ENCODE measurements around the gene RCE1.

RCE1 gene

DNA sequence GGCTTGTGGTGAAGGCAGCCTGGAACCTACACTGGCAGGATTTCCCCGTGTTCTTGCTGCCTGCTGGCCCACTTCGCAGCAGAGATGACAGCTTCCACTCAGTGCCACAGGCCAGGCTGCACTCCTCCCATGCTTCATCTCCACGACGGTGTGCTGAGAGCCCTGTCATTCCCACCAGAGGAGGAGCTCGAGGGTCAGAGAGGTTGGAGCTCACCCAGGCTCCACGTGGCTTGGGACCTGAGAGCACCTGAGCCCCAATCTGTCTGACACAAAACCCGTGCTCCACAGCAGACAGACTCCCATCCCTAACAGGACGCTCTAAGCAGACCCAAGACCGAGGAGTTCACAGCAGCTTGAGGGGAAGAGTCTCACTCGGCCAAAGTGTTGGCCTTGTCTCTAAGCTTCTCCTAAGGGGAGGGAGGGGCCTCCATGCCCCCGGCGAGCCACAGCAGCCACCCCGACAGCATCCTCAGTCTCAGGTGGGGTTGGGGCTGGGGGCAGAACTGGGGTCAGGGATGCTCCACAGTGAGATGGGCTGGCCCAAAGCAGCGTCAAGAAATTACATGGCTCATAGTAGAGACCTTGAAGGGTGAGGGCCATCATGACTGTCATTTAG lies 24.3 kb downstream of the RCE1 start:
- TF ChIP-seq FOXA1 (IDR thresholded peaks at IDR 0.05): no peak
- TF ChIP-seq, protein P1, sequence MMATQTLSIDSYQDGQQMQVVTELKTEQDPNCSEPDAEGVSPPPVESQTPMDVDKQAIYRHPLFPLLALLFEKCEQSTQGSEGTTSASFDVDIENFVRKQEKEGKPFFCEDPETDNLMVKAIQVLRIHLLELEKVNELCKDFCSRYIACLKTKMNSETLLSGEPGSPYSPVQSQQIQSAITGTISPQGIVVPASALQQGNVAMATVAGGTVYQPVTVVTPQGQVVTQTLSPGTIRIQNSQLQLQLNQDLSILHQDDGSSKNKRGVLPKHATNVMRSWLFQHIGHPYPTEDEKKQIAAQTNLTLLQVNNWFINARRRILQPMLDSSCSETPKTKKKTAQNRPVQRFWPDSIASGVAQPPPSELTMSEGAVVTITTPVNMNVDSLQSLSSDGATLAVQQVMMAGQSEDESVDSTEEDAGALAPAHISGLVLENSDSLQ (IDR thresholded peaks at IDR 0.05): no peak
- no peak for TF ChIP-seq LEF1 (IDR thresholded peaks at IDR 0.05; ENCODE audit: borderline replicate concordance)
- no peak for TF ChIP-seq TARDBP (IDR thresholded peaks at IDR 0.05)
- no peak for TF ChIP-seq SUZ12 (IDR thresholded peaks at IDR 0.05)
- TF ChIP-seq ELF4 (IDR thresholded peaks at IDR 0.05): no peak
- no peak for TF ChIP-seq HDGF (IDR thresholded peaks at IDR 0.05; ENCODE audit: borderline replicate concordance)
- TF ChIP-seq L3MBTL2 (conservative IDR thresholded peaks at IDR 0.05): no peak
- no peak for TF ChIP-seq BHLHE40 (IDR thresholded peaks at IDR 0.05; ENCODE audit: borderline replicate concordance)
- TF ChIP-seq NFRKB (IDR thresholded peaks at IDR 0.05): no peak
- TF ChIP-seq CTBP1 (IDR thresholded peaks at IDR 0.05; ENCODE audit: borderline replicate concordance): no peak
- no peak for TF ChIP-seq ARNT (IDR thresholded peaks at IDR 0.05)
- TF ChIP-seq SP1 (IDR thresholded peaks at IDR 0.05): no peak
- no peak for TF ChIP-seq FOXK2 (IDR thresholded peaks at IDR 0.05)
- no peak for TF ChIP-seq ZNF384 (IDR thresholded peaks at IDR 0.05)
- DNase-seq (ENCODE audit: extremely low spot score): no peak
- POLR2A ChIA-PET: interaction anchor here (0.7 to 1.0 kb wide), 2 partner anchors 10 to 25 kb away, joined by 3 read pairs; no protein-coding TSS in a partner anchor
- CTCF ChIA-PET: interaction anchor here (1.0 kb wide), 1 partner anchor 16 kb away, joined by 3 read pairs; no protein-coding TSS in a partner anchor

DNA sequence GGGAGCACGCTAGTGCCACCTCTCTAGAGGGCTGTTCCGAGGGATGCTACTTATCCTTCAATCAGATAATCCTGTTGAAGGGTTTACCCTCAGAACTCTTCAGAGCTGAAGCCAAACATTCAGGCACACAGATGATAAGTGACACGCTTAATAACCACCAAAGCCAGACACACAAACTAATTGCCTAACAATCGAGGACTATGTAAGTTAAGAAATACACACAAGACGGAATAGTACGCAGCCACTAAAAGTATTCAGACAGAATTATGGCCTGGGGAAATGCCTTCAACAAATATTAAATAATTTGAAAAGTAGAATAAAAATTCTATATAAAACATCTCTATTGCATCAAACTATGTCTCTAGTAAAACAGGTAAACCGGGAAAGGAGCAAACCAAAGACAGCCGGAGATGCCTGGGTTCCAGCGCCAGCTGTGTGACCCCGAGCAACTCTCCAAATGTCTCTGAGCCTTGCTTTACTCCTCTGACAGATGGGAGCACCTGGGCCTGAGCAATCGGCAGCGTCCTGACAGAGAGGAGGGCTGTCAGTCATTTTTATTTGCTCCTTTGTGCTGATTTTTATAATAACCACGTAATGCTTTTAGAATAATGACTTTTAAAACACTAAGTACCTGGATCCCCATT lies 25.0 kb downstream of the RCE1 start:
- CTCF ChIA-PET: interaction anchor here (1.0 kb wide), 1 partner anchor 16 kb away, joined by 3 read pairs; no protein-coding TSS in a partner anchor
- TF ChIP-seq, protein P1 (IDR thresholded peaks at IDR 0.05): peak; percentile 90
- TF ChIP-seq TARDBP (IDR thresholded peaks at IDR 0.05): no peak
- no peak for DNase-seq (ENCODE audit: extremely low spot score)
- POLR2A ChIA-PET: interaction anchor here (1.0 kb wide), 1 partner anchor 11 kb away, joined by 3 read pairs; no protein-coding TSS in a partner anchor

DNA sequence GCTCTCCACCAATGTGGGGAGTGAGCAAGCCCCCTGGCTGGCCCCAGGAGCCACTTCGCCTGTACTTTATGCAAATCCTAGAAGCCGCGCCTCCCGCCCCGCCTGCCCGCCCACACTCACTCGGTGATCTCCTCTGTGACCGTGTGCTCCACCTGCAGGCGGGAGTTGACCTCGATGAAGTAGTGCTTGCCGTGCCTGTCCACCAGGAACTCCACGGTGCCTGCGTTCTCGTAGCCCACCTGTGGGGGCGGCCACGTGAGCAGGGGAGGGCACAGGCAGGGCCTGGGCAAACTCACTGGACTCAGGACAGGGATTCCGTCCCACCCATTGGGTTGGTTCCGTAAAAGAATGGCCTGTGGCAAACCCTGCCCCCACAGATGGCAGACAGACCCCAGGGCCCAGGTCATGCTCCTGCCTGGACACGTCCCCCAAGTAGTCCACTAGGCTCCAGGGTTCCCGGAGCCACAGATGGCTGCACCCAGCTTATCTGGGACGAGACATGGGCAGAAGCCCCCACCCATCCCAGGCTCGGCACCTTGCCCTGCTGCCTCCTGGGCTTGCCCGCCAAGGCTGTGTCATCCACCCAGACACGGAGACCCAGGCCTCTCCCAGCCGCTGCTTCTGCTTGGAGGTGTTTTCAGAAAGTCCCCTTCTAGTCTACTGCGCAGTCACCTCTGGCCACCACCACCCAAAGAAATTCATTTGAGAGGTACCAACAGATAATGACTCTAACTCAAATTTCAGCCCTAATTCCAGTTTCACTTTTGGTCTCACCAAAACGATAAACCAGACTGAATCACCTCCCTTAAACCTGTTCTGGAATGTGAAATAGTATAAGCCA lies 25.7 kb downstream of the RCE1 start:
- DNase-seq (ENCODE audit: extremely low spot score): peak; percentile 84
- CTCF ChIA-PET: no interaction called here
- TF ChIP-seq NFRKB (IDR thresholded peaks at IDR 0.05): no peak
- no peak for TF ChIP-seq CTBP1 (IDR thresholded peaks at IDR 0.05; ENCODE audit: borderline replicate concordance)
- no peak for TF ChIP-seq SUZ12 (IDR thresholded peaks at IDR 0.05)
- no peak for TF ChIP-seq ZNF384 (IDR thresholded peaks at IDR 0.05)
- TF ChIP-seq L3MBTL2 (conservative IDR thresholded peaks at IDR 0.05): no peak
- TF ChIP-seq BHLHE40 (IDR thresholded peaks at IDR 0.05; ENCODE audit: borderline replicate concordance): no peak
- TF ChIP-seq FOXM1 (IDR thresholded peaks at IDR 0.05; ENCODE audit: borderline replicate concordance): no peak
- no peak for TF ChIP-seq HDGF (IDR thresholded peaks at IDR 0.05; ENCODE audit: borderline replicate concordance)
- TF ChIP-seq ARNT (IDR thresholded peaks at IDR 0.05): no peak
- no peak for TF ChIP-seq SP1 (IDR thresholded peaks at IDR 0.05)
- no peak for TF ChIP-seq LEF1 (IDR thresholded peaks at IDR 0.05; ENCODE audit: borderline replicate concordance)
- no peak for TF ChIP-seq TARDBP (IDR thresholded peaks at IDR 0.05)
- no peak for TF ChIP-seq FOXK2 (IDR thresholded peaks at IDR 0.05)
- TF ChIP-seq, protein P1 (IDR thresholded peaks at IDR 0.05): no peak
- POLR2A ChIA-PET: no interaction called here

DNA sequence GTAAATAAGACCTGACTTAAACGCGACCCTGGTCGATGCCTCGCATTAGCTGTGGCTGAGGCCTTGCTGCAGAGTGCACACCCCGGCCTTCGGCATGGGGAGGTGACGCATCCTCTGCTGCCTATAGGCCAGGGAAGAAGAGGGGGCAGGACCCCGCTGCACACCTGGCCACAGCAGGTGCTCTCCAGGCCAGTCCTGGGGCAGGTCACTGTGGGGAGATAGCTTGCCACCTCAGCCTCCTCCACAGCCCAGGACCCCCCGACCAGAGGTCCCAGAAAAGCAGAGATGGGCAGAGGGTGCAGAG lies 26.3 kb downstream of the RCE1 start:
- CTCF ChIA-PET: no interaction called here
- no peak for DNase-seq (ENCODE audit: extremely low spot score)
- TF ChIP-seq CTBP1 (IDR thresholded peaks at IDR 0.05; ENCODE audit: borderline replicate concordance): no peak
- TF ChIP-seq SP1 (IDR thresholded peaks at IDR 0.05): no peak
- TF ChIP-seq HDGF (IDR thresholded peaks at IDR 0.05; ENCODE audit: borderline replicate concordance): no peak
- TF ChIP-seq LEF1 (IDR thresholded peaks at IDR 0.05; ENCODE audit: borderline replicate concordance): no peak
- no peak for TF ChIP-seq L3MBTL2 (conservative IDR thresholded peaks at IDR 0.05)
- TF ChIP-seq TARDBP (IDR thresholded peaks at IDR 0.05): no peak
- TF ChIP-seq FOXK2 (IDR thresholded peaks at IDR 0.05): no peak
- no peak for TF ChIP-seq ARNT (IDR thresholded peaks at IDR 0.05)
- TF ChIP-seq BHLHE40 (IDR thresholded peaks at IDR 0.05; ENCODE audit: borderline replicate concordance): no peak
- TF ChIP-seq ELF4 (IDR thresholded peaks at IDR 0.05): no peak
- no peak for TF ChIP-seq NFRKB (IDR thresholded peaks at IDR 0.05)
- no peak for TF ChIP-seq ZNF384 (IDR thresholded peaks at IDR 0.05)
- POLR2A ChIA-PET: interaction anchor here (1.1 kb wide), 1 partner anchor 26 kb away, joined by 4 read pairs; the partner anchor contains the start of gene RCE1

GRCh38 chr11:66870131-66870530 lies 26.9 kb downstream of the RCE1 start:
- POLR2A ChIA-PET: interaction anchor here (1.1 kb wide), 1 partner anchor 27 kb away, joined by 4 read pairs; the partner anchor contains the start of gene RCE1
- no peak for TF ChIP-seq NFRKB (IDR thresholded peaks at IDR 0.05)
- no peak for TF ChIP-seq LEF1 (IDR thresholded peaks at IDR 0.05; ENCODE audit: borderline replicate concordance)
- TF ChIP-seq SUZ12 (IDR thresholded peaks at IDR 0.05): no peak
- TF ChIP-seq FOXK2 (IDR thresholded peaks at IDR 0.05): no peak
- TF ChIP-seq CTBP1 (IDR thresholded peaks at IDR 0.05; ENCODE audit: borderline replicate concordance): no peak
- TF ChIP-seq HDGF (IDR thresholded peaks at IDR 0.05; ENCODE audit: borderline replicate concordance): no peak
- no peak for TF ChIP-seq L3MBTL2 (conservative IDR thresholded peaks at IDR 0.05)
- no peak for TF ChIP-seq SP1 (IDR thresholded peaks at IDR 0.05)
- no peak for TF ChIP-seq FOXM1 (IDR thresholded peaks at IDR 0.05; ENCODE audit: borderline replicate concordance)
- TF ChIP-seq TARDBP (IDR thresholded peaks at IDR 0.05): no peak
- TF ChIP-seq BHLHE40 (IDR thresholded peaks at IDR 0.05; ENCODE audit: borderline replicate concordance): no peak
- TF ChIP-seq, protein P1 (IDR thresholded peaks at IDR 0.05): no peak
- TF ChIP-seq ARNT (IDR thresholded peaks at IDR 0.05): no peak
- no peak for TF ChIP-seq ELF4 (IDR thresholded peaks at IDR 0.05)
- TF ChIP-seq FOXA1 (IDR thresholded peaks at IDR 0.05): no peak
- no peak for TF ChIP-seq ZNF384 (IDR thresholded peaks at IDR 0.05)
- CTCF ChIA-PET: interaction anchor here (0.6 kb wide), 1 partner anchor 441 kb away, joined by 4 read pairs; no protein-coding TSS in a partner anchor
- no peak for DNase-seq (ENCODE audit: extremely low spot score)

All from HEK293T (cell line).